GM19328 (cell line): Measurements from ENCODE around the gene FAM163B.

Experiments used
- ATAC-seq: cut with Tn5 transposase; IDR thresholded peaks from one replicate; pipeline ENCODE4 v1.9.1; 2021; ENCODE audit warnings: mild to moderate bottlenecking, moderate library complexity; ENCODE audit not compliant: unreplicated experiment

FAM163B gene

GRCh38 chr9:133553123-133553522 is 56.1 kb downstream of the FAM163B start:
- no peak for ATAC-seq

- ATAC-seq = no peak
Measured at GRCh38 chr9:133552236-133552635, 57.0 kb downstream of the FAM163B start.

GRCh38 chr9:133551446-133551845 is 57.7 kb downstream of the FAM163B start:
- no peak for ATAC-seq

GRCh38 chr9:133547116-133547515 is 62.1 kb downstream of the FAM163B start:
- ATAC-seq = no peak

- no peak for ATAC-seq
Measured at GRCh38 chr9:133546287-133546680, 62.9 kb downstream of the FAM163B start.

- ATAC-seq = no peak
Measured at GRCh38 chr9:133545494-133546286, 63.5 kb downstream of the FAM163B start.

- ATAC-seq = no peak
Measured at GRCh38 chr9:133543772-133544467, 65.3 kb downstream of the FAM163B start.

GRCh38 chr9:133542002-133542401 is 67.2 kb downstream of the FAM163B start:
- ATAC-seq = no peak

- no peak for ATAC-seq
Measured at GRCh38 chr9:133540698-133541025, 68.5 kb downstream of the FAM163B start.

- no peak for ATAC-seq
Measured at GRCh38 chr9:133539991-133540697, 69.0 kb downstream of the FAM163B start.

- no peak for ATAC-seq
Measured at GRCh38 chr9:133538851-133539833, 70.0 kb downstream of the FAM163B start.

GRCh38 chr9:133538176-133538575 is 71.0 kb downstream of the FAM163B start:
- ATAC-seq = no peak

GRCh38 chr9:133537257-133537656 is 71.9 kb downstream of the FAM163B start:
- ATAC-seq = no peak

- no peak for ATAC-seq
Measured at GRCh38 chr9:133536536-133536935, 72.7 kb downstream of the FAM163B start.

- no peak for ATAC-seq
Measured at GRCh38 chr9:133536080-133536479, 73.1 kb downstream of the FAM163B start.

GRCh38 chr9:133535306-133535877 is 73.8 kb downstream of the FAM163B start:
- no peak for ATAC-seq

GRCh38 chr9:133534346-133535291 is 74.6 kb downstream of the FAM163B start, which contains the start of gene ADAMTSL2:
TSS of gene ADAMTSL2 (plus strand) at chr9:133534704. CDS start at chr9:133536713, 2,009 bp downstream.
- ATAC-seq = no peak

- no peak for ATAC-seq
Measured at GRCh38 chr9:133533857-133534256, 75.3 kb downstream of the FAM163B start.
